ENCODE results near the gene C22orf39.

- TF ChIP-seq EZH2 (IDR thresholded peaks at IDR 0.05; ENCODE audit: low read length, missing control alignments), result no peak
- TF ChIP-seq, protein P1, sequence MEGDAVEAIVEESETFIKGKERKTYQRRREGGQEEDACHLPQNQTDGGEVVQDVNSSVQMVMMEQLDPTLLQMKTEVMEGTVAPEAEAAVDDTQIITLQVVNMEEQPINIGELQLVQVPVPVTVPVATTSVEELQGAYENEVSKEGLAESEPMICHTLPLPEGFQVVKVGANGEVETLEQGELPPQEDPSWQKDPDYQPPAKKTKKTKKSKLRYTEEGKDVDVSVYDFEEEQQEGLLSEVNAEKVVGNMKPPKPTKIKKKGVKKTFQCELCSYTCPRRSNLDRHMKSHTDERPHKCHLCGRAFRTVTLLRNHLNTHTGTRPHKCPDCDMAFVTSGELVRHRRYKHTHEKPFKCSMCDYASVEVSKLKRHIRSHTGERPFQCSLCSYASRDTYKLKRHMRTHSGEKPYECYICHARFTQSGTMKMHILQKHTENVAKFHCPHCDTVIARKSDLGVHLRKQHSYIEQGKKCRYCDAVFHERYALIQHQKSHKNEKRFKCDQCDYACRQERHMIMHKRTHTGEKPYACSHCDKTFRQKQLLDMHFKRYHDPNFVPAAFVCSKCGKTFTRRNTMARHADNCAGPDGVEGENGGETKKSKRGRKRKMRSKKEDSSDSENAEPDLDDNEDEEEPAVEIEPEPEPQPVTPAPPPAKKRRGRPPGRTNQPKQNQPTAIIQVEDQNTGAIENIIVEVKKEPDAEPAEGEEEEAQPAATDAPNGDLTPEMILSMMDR (conservative IDR thresholded peaks at IDR 0.05 in 1 of 2, IDR thresholded peaks at IDR 0.05 in 1 of 2; ENCODE audit: low read depth in 1 of 2, low read length in 2 of 2), result no peak
Observed at GRCh38 chr22:19456541-19456940, 9.0 kb upstream of the C22orf39 start.
